ENCODE data around the gene C14orf180.

The C14orf180 gene

DNA sequence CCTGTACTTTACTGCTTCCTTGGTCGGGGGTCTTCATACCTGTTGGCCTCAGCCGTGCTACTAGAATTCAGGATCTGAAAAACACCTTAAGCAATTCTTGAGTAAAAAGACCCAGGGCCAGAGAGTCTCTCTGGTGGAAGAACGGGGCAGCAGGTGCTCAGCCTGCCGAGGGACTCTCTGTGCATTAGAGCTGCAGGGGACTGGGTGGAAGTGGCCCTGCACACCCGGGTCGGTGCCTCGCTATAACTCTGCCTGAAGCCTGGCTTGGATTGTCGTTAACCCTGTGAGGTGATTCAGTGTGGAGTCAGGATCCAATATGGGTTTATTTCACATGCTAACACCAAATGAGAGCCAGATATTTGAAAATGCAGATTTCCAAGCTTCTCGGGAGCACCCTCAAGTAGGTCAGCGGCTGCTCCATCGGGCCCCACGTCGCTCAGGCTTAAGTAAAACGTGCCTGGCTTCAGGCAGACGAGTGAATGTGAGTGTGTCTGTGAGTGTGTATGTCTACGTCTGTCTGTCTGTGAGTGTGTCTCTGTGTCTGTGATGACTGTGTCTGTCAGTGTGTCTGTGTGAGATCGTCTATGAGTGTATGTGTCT is 35.1 kb upstream of the C14orf180 start:
- no peaks in the 10 kb centered on the region for H3K36me3 ChIP-seq (ENCODE audit: control insufficient read depth in 5 of 5, insufficient read depth in 5 of 5, low read length in 5 of 5)
- H3K4me1 ChIP-seq (ENCODE audit: control insufficient read depth in 5 of 5, insufficient read depth in 5 of 5, low read length in 5 of 5), result peaks cover 0 to 13% (median 5%) of the 10 kb centered on the region in 5 donors
- peaks cover 19 to 41% (median 34%) of the 10 kb centered on the region in 5 donors for H3K27me3 ChIP-seq (ENCODE audit: control insufficient read depth in 5 of 5, insufficient read depth in 4 of 5, low read length in 5 of 5)

DNA sequence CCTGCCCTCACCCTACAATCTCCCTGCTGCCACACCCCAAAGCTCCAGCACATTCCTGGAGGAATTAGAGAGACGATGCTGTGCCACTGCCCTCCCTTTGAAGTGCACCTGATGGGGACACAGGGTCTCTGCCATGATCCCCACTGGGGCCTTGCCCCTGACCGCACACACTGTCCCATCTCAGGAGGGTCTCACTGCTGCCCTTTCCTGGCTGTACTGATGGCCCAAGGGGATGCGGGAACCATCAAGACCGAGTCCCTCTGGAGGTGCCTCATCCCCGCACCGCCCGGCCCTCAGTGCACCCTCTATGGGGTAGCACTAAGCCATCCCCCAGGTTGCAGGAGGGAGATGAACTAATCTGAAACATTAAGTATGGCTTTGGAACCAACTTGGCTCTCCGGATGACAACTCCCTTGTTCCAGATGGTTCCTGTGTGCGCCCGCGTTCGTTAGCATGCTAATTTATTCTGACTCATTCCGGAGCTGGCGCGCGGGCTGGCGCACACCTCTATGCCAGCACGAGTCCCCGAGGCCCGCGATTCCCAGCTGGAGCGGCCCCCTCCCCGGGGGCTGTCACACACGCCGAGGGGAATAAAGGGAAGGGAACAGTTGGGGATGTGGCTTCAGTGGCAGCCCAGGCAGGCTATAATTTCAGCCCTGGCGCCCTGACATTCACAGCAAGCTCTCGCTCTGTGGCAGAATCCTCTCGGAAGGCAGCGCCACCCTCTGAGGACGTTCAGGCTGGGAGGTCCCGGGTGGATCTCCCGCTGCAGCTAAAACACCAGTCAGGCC is 34.2 kb upstream of the C14orf180 start:
- H3K4me1 ChIP-seq (ENCODE audit: control insufficient read depth in 5 of 5, insufficient read depth in 5 of 5, low read length in 5 of 5), result peaks cover 0 to 13% (median 5%) of the 10 kb centered on the region in 5 donors
- peaks cover 19 to 41% (median 34%) of the 10 kb centered on the region in 5 donors for H3K27me3 ChIP-seq (ENCODE audit: control insufficient read depth in 5 of 5, insufficient read depth in 4 of 5, low read length in 5 of 5)
- H3K9me3 ChIP-seq (ENCODE audit: control insufficient read depth in 5 of 5, low read length in 5 of 5), result peaks cover 2 to 7% (median 5%) of the 10 kb centered on the region in 5 donors
- no peak overlapping the region for H3K27ac ChIP-seq (ENCODE audit: low read depth, low read length)
- H3K36me3 ChIP-seq (ENCODE audit: control insufficient read depth in 5 of 5, insufficient read depth in 5 of 5, low read length in 5 of 5), result no peaks in the 10 kb centered on the region
- peak overlapping the region in 3 of 5 donors; percentile 32 to 44 (median 42) for H3K4me3 ChIP-seq (ENCODE audit: low read depth in 1 of 5, low read length in 5 of 5)
- no peak overlapping the region for H3K9ac ChIP-seq (ENCODE audit: low read length in 5 of 5)

More for the DNA sequence above, 35.1 kb upstream of the C14orf180 start:
- no peak overlapping the region for H3K4me3 ChIP-seq (ENCODE audit: low read depth in 1 of 5, low read length in 5 of 5)
- no peak overlapping the region for H3K9ac ChIP-seq (ENCODE audit: low read length in 5 of 5)
- no peaks in the 10 kb centered on the region for H3K9me3 ChIP-seq (ENCODE audit: control insufficient read depth in 5 of 5, low read length in 5 of 5)
- H3K27ac ChIP-seq (ENCODE audit: low read depth, low read length), result no peak overlapping the region

DNA sequence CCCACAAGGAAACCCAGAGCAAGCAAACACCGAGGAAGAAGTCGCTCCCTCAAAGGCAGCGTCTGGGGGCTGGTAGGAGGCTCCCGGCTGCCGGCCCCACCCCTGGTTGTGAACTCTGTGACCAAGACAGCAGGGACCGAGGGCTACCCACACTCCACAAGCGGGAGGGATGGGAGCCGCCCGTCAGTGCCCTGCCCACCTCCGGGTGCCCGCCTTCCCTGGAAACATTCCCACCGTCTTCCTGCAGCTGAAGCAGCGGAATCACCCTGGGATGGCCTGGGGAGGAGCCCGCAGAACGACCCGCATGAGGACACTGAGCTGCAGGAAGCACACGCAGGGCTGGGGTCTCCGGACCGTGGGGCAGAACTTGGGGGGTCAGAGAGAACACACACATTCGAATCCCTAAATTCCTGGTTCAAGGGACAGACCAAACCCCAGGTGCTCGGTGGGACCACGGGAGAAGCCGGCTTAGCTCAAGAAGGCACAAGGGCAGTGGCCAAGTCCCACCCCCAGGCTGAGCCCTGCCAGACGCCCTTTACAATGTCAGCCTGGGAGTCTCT is 33.5 kb upstream of the C14orf180 start:
- Histone ChIP-seq H3K9ac (ENCODE audit: low read length in 5 of 5) (no peak overlapping the region), H3K27me3 (ENCODE audit: control insufficient read depth in 5 of 5, insufficient read depth in 4 of 5, low read length in 5 of 5) (peaks cover 22 to 46% (median 34%) of the 10 kb centered on the region in 5 donors), H3K4me3 (ENCODE audit: low read depth in 1 of 5, low read length in 5 of 5) (peak overlapping the region in 3 of 5 donors; percentile 32 to 44 (median 42))

DNA sequence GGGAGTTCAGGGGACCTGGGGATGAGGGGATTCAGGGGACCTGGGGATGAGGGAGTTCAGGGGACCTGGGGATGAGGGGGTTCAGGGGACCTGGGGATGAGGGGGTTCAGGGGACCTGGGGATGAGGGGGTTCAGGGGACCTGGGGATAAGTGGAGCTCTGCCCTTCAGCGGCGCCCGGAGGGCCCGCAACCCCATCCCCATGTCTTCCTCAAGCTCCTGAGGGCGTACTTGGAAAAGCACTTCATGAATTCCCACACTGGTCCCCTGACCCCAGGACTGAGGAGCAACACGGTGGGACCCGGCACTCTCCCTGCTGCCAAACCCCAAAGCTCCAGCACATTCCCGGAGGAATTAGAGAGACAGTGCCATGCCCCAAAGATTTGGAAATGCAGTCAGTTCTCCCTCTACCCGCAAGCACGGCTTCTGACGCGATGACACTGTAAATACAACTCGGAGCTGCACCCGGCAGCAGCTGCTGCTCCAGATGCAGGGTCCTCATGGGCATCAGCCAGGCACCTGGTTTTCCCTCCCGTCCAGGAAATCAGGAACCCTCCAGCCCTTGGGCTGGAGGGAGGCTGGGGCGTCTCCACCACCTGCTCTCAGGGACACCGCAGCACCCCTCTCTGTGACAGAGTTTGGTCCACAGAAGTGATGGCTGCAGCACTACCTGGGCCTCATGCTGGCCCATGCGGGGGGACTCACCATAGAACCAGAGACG is 32.8 kb upstream of the C14orf180 start:
- Histone ChIP-seq H3K9ac (ENCODE audit: low read length in 5 of 5) (no peak overlapping the region), H3K9me3 (ENCODE audit: control insufficient read depth in 5 of 5, low read length in 5 of 5) (peaks cover 2 to 9% (median 6%) of the 10 kb centered on the region in 5 donors), H3K4me3 (ENCODE audit: low read depth in 1 of 5, low read length in 5 of 5) (no peak overlapping the region), H3K27me3 (ENCODE audit: control insufficient read depth in 5 of 5, insufficient read depth in 4 of 5, low read length in 5 of 5) (peaks cover 24 to 53% (median 38%) of the 10 kb centered on the region in 5 donors), H3K4me1 (ENCODE audit: control insufficient read depth in 5 of 5, insufficient read depth in 5 of 5, low read length in 5 of 5) (peaks cover 0 to 13% (median 5%) of the 10 kb centered on the region in 5 donors), H3K36me3 (ENCODE audit: control insufficient read depth in 5 of 5, insufficient read depth in 5 of 5, low read length in 5 of 5) (no peaks in the 10 kb centered on the region), H3K27ac (ENCODE audit: low read depth, low read length) (no peak overlapping the region)

More for the DNA sequence above, 33.5 kb upstream of the C14orf180 start:
- H3K4me1 ChIP-seq (ENCODE audit: control insufficient read depth in 5 of 5, insufficient read depth in 5 of 5, low read length in 5 of 5), result peaks cover 0 to 13% (median 5%) of the 10 kb centered on the region in 5 donors
- H3K27ac ChIP-seq (ENCODE audit: low read depth, low read length), result no peak overlapping the region
- peaks cover 2 to 9% (median 6%) of the 10 kb centered on the region in 5 donors for H3K9me3 ChIP-seq (ENCODE audit: control insufficient read depth in 5 of 5, low read length in 5 of 5)
- no peaks in the 10 kb centered on the region for H3K36me3 ChIP-seq (ENCODE audit: control insufficient read depth in 5 of 5, insufficient read depth in 5 of 5, low read length in 5 of 5)

DNA sequence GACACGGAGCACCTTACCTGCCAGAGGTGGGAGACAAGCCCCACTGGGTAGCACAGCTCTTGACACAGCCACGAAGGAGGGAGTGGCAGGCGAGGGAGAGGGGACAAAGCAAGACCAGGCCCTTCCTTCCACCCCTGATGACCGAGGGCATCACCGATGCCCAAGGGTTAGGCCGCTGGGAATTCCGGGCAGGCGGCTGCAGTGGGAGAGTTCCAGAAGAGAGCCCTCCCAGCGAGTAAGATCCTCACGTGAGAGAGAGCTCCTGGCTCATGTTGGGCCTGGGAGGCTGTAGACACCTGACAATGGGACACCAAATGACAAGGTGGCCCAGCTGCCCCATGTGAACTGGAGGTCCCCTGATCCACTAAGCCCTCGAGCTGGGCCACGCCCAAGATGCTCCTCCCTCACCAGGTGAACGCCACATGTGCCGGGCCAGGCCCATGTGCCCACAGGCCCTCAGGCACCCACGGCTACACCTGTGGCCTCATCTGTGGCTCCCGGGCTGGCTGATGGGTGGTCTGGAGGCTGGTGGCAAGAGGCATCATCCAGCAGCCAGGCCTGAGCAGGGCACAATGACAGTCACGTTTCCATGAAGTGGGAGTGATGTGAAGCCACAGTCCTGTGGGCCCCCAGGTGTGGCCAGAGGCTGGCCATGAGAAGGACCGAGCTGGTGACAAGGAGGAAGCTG is 32.1 kb upstream of the C14orf180 start:
- peaks cover 0 to 13% (median 5%) of the 10 kb centered on the region in 5 donors for H3K4me1 ChIP-seq (ENCODE audit: control insufficient read depth in 5 of 5, insufficient read depth in 5 of 5, low read length in 5 of 5)
- H3K9me3 ChIP-seq (ENCODE audit: control insufficient read depth in 5 of 5, low read length in 5 of 5), result peaks cover 2 to 9% (median 6%) of the 10 kb centered on the region in 5 donors
- peaks cover 24 to 58% (median 42%) of the 10 kb centered on the region in 5 donors for H3K27me3 ChIP-seq (ENCODE audit: control insufficient read depth in 5 of 5, insufficient read depth in 4 of 5, low read length in 5 of 5)
- no peak overlapping the region for H3K4me3 ChIP-seq (ENCODE audit: low read depth in 1 of 5, low read length in 5 of 5)
- H3K36me3 ChIP-seq (ENCODE audit: control insufficient read depth in 5 of 5, insufficient read depth in 5 of 5, low read length in 5 of 5), result no peaks in the 10 kb centered on the region
- no peak overlapping the region for H3K27ac ChIP-seq (ENCODE audit: low read depth, low read length)
- H3K9ac ChIP-seq (ENCODE audit: low read length in 5 of 5), result no peak overlapping the region

DNA sequence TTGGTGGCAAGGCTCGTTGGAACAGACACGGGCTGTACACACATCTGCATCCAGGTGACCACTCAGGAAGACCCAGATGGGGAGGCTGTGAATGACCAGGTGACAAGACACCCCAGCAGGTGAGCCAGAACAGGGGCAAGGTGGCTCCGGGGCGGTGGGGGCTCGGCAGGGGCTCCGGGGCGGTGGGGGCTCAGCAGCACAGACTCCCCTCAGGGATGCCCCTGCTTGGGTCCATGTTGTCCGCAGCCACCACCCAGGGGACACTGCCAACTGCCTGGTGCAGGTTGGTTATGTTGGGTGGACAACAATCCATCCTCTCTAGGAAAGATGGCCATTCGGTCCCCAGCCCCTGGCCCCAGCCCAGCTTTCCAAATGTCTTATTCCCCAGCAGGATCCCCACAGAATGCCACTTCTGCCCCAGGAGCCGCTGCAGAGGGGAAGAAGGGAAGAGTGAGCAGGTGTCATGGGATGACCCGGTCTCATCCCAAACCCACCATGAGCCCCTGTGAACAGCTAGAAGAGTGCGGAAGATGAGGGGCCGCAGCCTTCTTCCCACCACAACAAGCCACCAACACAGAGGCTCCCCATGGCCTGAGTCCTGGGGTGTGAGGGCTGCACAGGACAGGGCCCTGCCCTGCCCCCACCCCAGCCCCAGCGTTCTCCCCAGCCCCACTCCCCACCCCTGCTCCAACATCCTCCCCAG is 31.4 kb upstream of the C14orf180 start:
- Histone ChIP-seq H3K4me1 (ENCODE audit: control insufficient read depth in 5 of 5, insufficient read depth in 5 of 5, low read length in 5 of 5) (peaks cover 0 to 13% (median 5%) of the 10 kb centered on the region in 5 donors), H3K36me3 (ENCODE audit: control insufficient read depth in 5 of 5, insufficient read depth in 5 of 5, low read length in 5 of 5) (no peaks in the 10 kb centered on the region), H3K9ac (ENCODE audit: low read length in 5 of 5) (no peak overlapping the region), H3K9me3 (ENCODE audit: control insufficient read depth in 5 of 5, low read length in 5 of 5) (peaks cover 2 to 9% (median 6%) of the 10 kb centered on the region in 5 donors), H3K4me3 (ENCODE audit: low read depth in 1 of 5, low read length in 5 of 5) (no peak overlapping the region), H3K27ac (ENCODE audit: low read depth, low read length) (no peak overlapping the region), H3K27me3 (ENCODE audit: control insufficient read depth in 5 of 5, insufficient read depth in 4 of 5, low read length in 5 of 5) (peaks cover 24 to 58% (median 47%) of the 10 kb centered on the region in 5 donors)

DNA sequence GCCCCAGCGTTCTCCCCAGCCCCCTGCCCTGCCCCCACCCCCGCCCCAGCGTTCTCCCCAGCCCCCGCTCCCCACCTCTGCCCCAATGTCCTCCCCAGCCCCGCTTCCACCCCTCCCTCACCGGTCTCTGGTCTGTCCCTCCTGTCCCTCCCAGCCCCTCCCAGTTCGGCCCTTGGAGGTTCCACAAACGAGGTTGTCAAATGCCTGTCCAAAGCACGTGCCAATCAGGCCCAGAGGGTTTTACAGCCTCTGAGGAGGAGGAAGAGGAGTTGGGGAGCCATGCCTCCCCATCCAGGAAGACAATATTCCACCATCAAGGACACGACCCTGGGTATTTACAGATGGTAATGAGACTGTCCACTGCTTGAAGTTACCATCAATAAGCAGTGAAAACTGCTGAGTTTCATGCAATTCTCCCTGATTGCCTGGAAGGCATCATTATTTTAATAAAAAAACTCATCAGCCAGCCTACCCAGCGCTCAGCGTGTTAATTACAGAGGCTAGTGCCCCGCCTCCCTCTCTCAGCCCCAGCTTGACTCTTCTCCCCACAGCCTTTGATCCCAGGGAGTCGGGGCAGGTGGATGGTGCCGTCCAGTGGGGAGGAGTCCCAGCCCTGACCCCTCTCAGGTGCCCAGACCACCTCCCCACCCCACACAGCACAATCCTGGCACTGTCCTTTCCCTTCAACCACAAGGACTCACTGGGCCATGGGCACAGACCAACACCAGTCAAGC is 30.6 kb upstream of the C14orf180 start:
- H3K36me3 ChIP-seq (ENCODE audit: control insufficient read depth in 5 of 5, insufficient read depth in 5 of 5, low read length in 5 of 5), result no peaks in the 10 kb centered on the region
- no peak overlapping the region for H3K27ac ChIP-seq (ENCODE audit: low read depth, low read length)
- H3K4me3 ChIP-seq (ENCODE audit: low read depth in 1 of 5, low read length in 5 of 5), result no peak overlapping the region
- H3K9me3 ChIP-seq (ENCODE audit: control insufficient read depth in 5 of 5, low read length in 5 of 5), result peaks cover 2 to 9% (median 6%) of the 10 kb centered on the region in 5 donors
- no peak overlapping the region for H3K9ac ChIP-seq (ENCODE audit: low read length in 5 of 5)
- H3K4me1 ChIP-seq (ENCODE audit: control insufficient read depth in 5 of 5, insufficient read depth in 5 of 5, low read length in 5 of 5), result peaks cover 0 to 13% (median 5%) of the 10 kb centered on the region in 5 donors
- H3K27me3 ChIP-seq (ENCODE audit: control insufficient read depth in 5 of 5, insufficient read depth in 4 of 5, low read length in 5 of 5), result peaks cover 23 to 54% (median 45%) of the 10 kb centered on the region in 5 donors

DNA sequence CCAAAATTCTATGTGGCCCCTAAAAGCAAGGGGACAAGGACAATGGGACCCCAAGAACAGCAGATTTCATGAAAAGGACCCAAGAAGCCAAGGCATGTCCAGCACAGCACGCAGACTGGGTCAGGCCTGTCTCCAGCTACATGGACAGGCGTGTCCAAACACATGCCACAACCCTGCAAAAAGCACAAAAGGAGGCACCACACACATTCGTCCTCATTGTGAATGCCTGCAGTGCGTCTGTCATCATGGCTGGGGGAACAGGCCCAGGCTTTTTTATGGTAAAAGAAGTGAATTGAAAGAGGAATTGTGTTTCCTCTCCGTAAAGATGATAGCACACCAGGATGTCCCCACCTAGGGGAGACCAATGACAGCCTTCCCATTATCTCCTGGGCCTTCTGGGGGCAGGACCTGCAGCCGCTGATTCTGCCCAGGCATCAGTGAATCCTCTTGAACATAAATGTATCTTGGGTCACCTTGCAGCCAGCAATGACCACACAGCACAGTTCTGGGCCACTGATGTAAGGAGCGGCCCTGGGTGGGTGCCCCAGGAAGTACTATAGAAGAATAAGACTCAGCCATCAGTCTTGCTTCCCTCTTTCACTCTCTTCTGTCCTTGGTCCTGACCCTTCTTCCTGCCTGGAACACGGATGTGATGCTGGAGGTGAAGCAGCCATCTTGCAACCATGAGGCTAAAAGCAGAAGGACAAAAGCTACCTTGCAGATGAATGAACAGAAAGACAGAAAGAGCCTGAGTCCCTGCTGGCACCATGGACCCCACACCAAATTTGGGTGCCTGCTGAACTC is 29.8 kb upstream of the C14orf180 start:
- H3K9me3 ChIP-seq (ENCODE audit: control insufficient read depth in 5 of 5, low read length in 5 of 5), result peaks cover 2 to 9% (median 6%) of the 10 kb centered on the region in 5 donors
- peaks cover 21 to 49% (median 39%) of the 10 kb centered on the region in 5 donors for H3K27me3 ChIP-seq (ENCODE audit: control insufficient read depth in 5 of 5, insufficient read depth in 4 of 5, low read length in 5 of 5)
- no peak overlapping the region for H3K4me3 ChIP-seq (ENCODE audit: low read depth in 1 of 5, low read length in 5 of 5)
- H3K36me3 ChIP-seq (ENCODE audit: control insufficient read depth in 5 of 5, insufficient read depth in 5 of 5, low read length in 5 of 5), result no peaks in the 10 kb centered on the region
- H3K4me1 ChIP-seq (ENCODE audit: control insufficient read depth in 5 of 5, insufficient read depth in 5 of 5, low read length in 5 of 5), result peaks cover 0 to 13% (median 5%) of the 10 kb centered on the region in 5 donors
- H3K9ac ChIP-seq (ENCODE audit: low read length in 5 of 5), result no peak overlapping the region
- H3K27ac ChIP-seq (ENCODE audit: low read depth, low read length), result no peak overlapping the region

Measured in subcutaneous abdominal adipose tissue (tissue), 5 donors.